ENCODE results near the gene PHETA1. TPM values are rescaled to one million over a fixed set of nuclear protein-coding genes. Genes with fewer than 3 reads are reported as not detected.

The PHETA1 gene
- total and polyA plus RNA-seq, 10 of the 15 experiments (the other 5 are each of a cell fraction or from before 2014, with no cell fraction given) = 0.02 to 1.3 (median 0.51) TPM; not detected in 1

- no peak for TF ChIP-seq CEBPZ (IDR thresholded peaks at IDR 0.05; ENCODE audit: low read depth, low read length)
- no peak for TF ChIP-seq FOXM1 (IDR thresholded peaks at IDR 0.05; ENCODE audit: low read depth, low read length)
- no peak for TF ChIP-seq STAT1 (conservative IDR thresholded peaks at IDR 0.05)
- TF ChIP-seq PML (IDR thresholded peaks at IDR 0.05; ENCODE audit: low read length) = no peak
- TF ChIP-seq IKZF1 (conservative IDR thresholded peaks at IDR 0.05) = no peak
- no peak for TF ChIP-seq TARDBP (IDR thresholded peaks at IDR 0.05; ENCODE audit: borderline replicate concordance)
- TF ChIP-seq ZNF24 (IDR thresholded peaks at IDR 0.05) = no peak
- no peak for TF ChIP-seq IRF5 (IDR thresholded peaks at IDR 0.05; ENCODE audit: borderline replicate concordance)
- TF ChIP-seq RB1 (IDR thresholded peaks at IDR 0.05; ENCODE audit: borderline replicate concordance) = 0 out of 2 replicates have a peak, but pooled peaks have one; percentile 36
- no peak for TF ChIP-seq ATF7 (IDR thresholded peaks at IDR 0.05; ENCODE audit: low read depth)
- TF ChIP-seq KLF5 (IDR thresholded peaks at IDR 0.05; ENCODE audit: partially characterized antibody) = no peak
- peak; percentile 85 for TF ChIP-seq POLR2A (IDR thresholded peaks at IDR 0.05; ENCODE audit: low read depth, low read length)
- no peak for TF ChIP-seq NR2C2 (IDR thresholded peaks at IDR 0.05; ENCODE audit: borderline replicate concordance, control insufficient read depth, insufficient read length, low read depth)
- TF ChIP-seq SP1 (IDR thresholded peaks at IDR 0.05; ENCODE audit: low read depth, low read length) = no peak
- peak; percentile 65; the same call in 1 of the 2 replicates for TF ChIP-seq POLR2AphosphoS2 (IDR thresholded peaks at IDR 0.05; ENCODE audit: low read depth, low read length)
- no peak for TF ChIP-seq RFX5 (IDR thresholded peaks at IDR 0.05; ENCODE audit: low read depth, low read length)
- no peak for TF ChIP-seq KAT2A (conservative IDR thresholded peaks at IDR 0.05; ENCODE audit: control insufficient read depth, low read depth, low read length)
- peak in 1 of 2 experiments; percentile 40; a peak in 1 of 3 replicates for TF ChIP-seq EGR1 (IDR thresholded peaks at IDR 0.05; ENCODE audit: borderline replicate concordance in 1 of 2, low read depth in 2 of 2, low read length in 2 of 2)
- TF ChIP-seq REST (IDR thresholded peaks at IDR 0.05; ENCODE audit: low read depth, low read length) = no peak
- TF ChIP-seq POLR2AphosphoS5 (IDR thresholded peaks at IDR 0.05; ENCODE audit: low read length) = peak; percentile 18; the same call in 1 of the 2 replicates
- TF ChIP-seq NFIC (IDR thresholded peaks at IDR 0.05; ENCODE audit: low read depth, low read length) = no peak
- no peak for TF ChIP-seq WRNIP1 (IDR thresholded peaks at IDR 0.05; ENCODE audit: borderline replicate concordance, low read depth, low read length)
- no peak for TF ChIP-seq MEF2B (IDR thresholded peaks at IDR 0.05; ENCODE audit: partially characterized antibody, poor library complexity, severe bottlenecking)
- TF ChIP-seq CEBPB (IDR thresholded peaks at IDR 0.05; ENCODE audit: borderline replicate concordance in 1 of 2, low read depth in 2 of 2, low read length in 2 of 2) = no peak
Observed at GRCh38 chr12:111405149-111405858, 36.4 kb upstream of the PHETA1 start (continued).

Measured in GM12878 (cell line).